IMR-90 (cell line): ENCODE data around the gene TGFBRAP1.

ENCODE experiments used
- CEBPB ChIP-seq: IDR thresholded peaks from 2 replicates; pipeline ENCODE4 v1.6.1; 2012; ENCODE audit warnings: low read depth, low read length, improper control_type of control experiment
- CTCF ChIP-seq: conservative IDR thresholded peaks from 2 replicates; pipeline ENCODE4 v1.5.1; 2012; ENCODE audit warnings: mild to moderate bottlenecking, low read depth, low read length, improper control_type of control experiment
- FOS ChIP-seq: fragments of 150-350 bp; IDR thresholded peaks from 2 replicates; pipeline ENCODE4 v1.6.1; 2016; ENCODE audit warnings: low read depth, low read length
- POLR2A ChIP-seq: IDR thresholded peaks from 2 replicates; pipeline ENCODE4 v1.6.1; 2012; ENCODE audit warnings: mild to moderate bottlenecking, low read depth, low read length
- RCOR1 ChIP-seq: IDR thresholded peaks from 2 replicates; pipeline ENCODE4 v1.6.1; 2012; ENCODE audit warnings: mild to moderate bottlenecking, low read length, improper control_type of control experiment; ENCODE audit not compliant: insufficient replicate concordance
- SMC3 ChIP-seq: fragments of 150-350 bp; IDR thresholded peaks from 2 replicates; pipeline ENCODE4 v1.6.1; 2016; ENCODE audit warnings: low read depth, mild to moderate bottlenecking, antibody characterized with exemption, low read length, moderate library complexity

- no peak for TF ChIP-seq CTCF
- TF ChIP-seq POLR2A, result no peak
- no peak for TF ChIP-seq SMC3
- no peak for TF ChIP-seq FOS
- no peak for TF ChIP-seq CEBPB
- TF ChIP-seq RCOR1, result no peak
Measured at GRCh38 chr2:105323111-105323510, 6.4 kb downstream of the TGFBRAP1 start.
